Measurements from ENCODE around the gene CERS6.

- TF ChIP-seq POLR2A (IDR thresholded peaks at IDR 0.05; ENCODE audit: extremely low read depth, insufficient read length) (no peak), CTCF (IDR thresholded peaks at IDR 0.05; ENCODE audit: low read depth, low read length) (no peak)
Measured at GRCh38 chr2:168571061-168571460, 115.0 kb downstream of the CERS6 start.
